Superior temporal gyrus (tissue), 1 donor: ENCODE measurements around the gene LYRM4.

Experiments
- DNase-seq: peaks from one replicate; pipeline ENCODE4 v3.0.0-alpha.2; 2016; ENCODE audit errors: extremely low spot score

Gene LYRM4

GRCh38 chr6:5260661-5261544, at the start of gene LYRM4, which contains the start of gene FARS2:
LYRM4 (minus strand) TSS chr6:5260950; CDS start chr6:5260733, 217 bp downstream.
FARS2 (plus strand) TSS chr6:5261513.
- peak; percentile 88 for DNase-seq

DNA sequence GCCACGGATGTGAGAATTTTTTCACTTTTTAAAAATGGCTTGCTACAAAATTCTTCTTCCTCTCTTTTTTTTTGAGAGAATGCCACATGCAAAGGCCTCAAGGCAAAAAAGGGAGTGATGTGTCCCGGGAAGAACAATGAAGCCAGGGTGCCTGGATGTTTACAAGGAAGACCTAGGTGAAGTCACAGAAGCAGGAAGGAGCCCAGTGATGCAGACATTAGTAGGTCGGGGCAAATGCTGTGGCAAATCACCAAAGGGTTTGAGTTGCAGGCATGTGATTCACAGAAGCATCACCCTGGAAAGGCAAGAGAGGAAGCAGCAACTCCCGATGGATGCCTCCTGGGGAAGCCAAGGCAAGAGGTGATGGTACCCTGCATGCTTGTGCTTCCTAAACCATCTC, 47.3 kb upstream of the LYRM4 start:
- no peak for DNase-seq

- no peak for DNase-seq
These were observed 46.3 kb upstream of the LYRM4 start for GRCh38 chr6:5307058-5307457.

DNA sequence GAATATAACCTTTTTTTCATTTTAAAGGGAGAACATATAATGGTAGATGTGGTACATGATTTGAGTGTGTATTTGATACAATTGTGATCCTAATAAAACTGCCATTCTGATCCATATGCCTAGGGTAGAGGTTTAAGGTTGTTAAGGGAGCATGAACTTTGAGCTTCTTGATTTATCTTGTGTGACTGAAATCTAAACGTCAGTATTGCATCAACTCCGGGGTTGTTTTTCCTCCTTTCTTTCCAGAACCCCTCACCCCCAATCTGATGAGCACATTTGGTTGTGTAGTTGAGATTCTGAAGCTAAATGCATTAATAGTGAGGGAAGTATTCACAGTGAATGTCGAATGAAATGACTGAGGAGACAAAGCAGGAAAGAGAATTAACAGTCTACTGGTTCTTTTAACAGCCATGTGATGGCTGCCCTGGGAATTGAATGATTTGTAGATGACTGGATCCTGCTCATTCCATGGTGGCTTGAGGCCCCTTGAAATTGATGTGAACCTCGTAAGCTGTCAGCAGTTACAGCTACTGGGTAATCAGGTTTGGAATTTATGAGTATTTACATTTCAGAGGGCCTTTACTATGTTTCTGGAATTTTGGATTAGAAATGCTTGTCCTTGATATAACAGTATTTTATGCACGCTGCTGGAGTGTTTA, 45.3 kb upstream of the LYRM4 start:
- DNase-seq, result no peak

GRCh38 chr6:5303682-5304081, 42.9 kb upstream of the LYRM4 start:
- DNase-seq, result no peak

GRCh38 chr6:5302995-5303622, 42.4 kb upstream of the LYRM4 start:
- no peak for DNase-seq

GRCh38 chr6:5302220-5302946, 41.6 kb upstream of the LYRM4 start:
- DNase-seq, result no peak

DNA sequence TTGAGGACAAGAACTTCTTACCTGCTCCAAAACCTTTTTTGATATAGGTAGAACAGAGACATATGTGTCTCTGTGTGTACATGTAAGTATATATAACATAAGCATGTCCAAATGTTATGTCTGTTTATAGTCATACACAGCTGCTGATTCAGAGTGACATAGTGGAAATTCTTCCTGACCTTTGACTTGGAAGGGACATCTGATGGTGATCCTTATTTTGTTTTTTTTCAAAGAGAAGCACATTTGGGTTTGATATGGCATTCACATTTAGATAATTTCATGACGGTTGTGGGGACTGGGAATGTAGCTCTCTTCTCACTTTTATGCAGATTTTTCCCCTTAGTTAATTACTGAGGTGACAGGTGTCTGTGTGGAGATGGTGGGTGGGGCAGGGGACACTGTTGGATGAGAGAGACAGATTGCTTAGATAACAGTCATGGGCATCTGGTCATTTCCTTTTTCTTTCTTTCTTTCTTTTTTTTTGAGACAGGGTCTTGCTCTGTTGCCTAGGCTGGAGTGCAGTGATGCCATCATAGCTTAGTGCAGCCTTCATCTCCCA, 39.5 kb upstream of the LYRM4 start:
- no peak for DNase-seq

- DNase-seq, result no peak
These were observed 34.9 kb upstream of the LYRM4 start for GRCh38 chr6:5295623-5296022.

GRCh38 chr6:5294392-5295211, 33.9 kb upstream of the LYRM4 start:
- DNase-seq, result no peak

GRCh38 chr6:5293692-5294091, 32.9 kb upstream of the LYRM4 start:
- DNase-seq, result no peak

- no peak for DNase-seq
These were observed 31.4 kb upstream of the LYRM4 start for GRCh38 chr6:5292154-5292553.

DNA sequence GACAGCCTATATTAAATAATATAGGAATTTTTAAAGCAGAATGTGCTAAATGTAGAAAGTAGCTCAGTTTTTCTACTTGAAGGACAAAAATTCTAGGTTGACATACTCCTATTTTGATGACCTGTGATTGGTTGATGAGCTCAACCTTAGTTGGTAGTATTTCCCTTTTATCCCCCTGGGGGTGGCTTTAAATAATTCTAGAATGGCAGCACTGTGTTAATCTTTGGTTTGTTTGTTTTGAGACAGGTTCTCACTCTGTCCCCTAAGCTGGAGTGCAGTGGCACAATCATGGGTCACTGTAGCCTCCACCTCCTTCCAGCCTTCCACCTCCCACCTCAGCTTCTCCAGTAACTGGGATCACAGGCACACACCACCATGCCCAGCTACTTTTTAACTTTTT, 29.8 kb upstream of the LYRM4 start:
- no peak for DNase-seq

- no peak for DNase-seq
These were observed 29.3 kb upstream of the LYRM4 start for GRCh38 chr6:5290097-5290496.

- no peak for DNase-seq
These were observed 27.2 kb upstream of the LYRM4 start for GRCh38 chr6:5287966-5288297.

DNA sequence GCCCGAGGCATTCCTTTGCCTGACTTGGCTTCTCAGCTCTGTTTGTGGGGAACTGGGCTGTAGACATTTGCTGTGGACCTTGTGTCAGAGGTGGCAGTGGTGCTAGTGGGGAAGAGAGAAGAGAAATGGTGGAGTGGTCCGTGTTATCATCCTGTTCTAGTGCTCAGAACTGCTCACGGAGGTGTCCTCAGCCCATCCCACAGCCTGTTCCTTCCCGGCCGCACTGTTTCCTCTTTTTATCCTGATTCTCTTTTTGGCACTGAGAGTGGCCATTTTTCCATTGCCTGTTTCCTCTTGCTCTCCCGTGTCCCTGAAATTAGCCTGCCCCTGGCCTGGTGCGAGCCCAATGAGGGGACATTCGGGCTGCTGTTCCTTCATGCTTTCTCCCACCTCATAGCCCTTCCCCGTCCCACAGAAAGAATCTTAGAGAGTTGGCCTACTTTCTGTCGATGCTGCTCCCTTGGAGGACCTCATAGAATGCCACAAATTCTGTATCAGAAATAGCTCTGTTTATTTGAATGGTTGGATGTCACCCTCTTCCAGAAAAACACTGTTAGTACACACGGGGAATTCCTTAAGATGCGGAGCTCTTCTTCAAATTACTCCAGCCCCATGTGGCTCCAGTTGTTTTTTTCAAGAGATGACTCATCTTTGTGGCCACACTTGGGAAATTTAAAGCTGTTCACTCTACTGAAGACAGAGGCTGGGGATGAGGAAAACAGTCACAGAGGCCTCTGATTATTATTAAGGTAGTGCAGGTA, 26.6 kb upstream of the LYRM4 start:
- DNase-seq, result peak; percentile 39

DNA sequence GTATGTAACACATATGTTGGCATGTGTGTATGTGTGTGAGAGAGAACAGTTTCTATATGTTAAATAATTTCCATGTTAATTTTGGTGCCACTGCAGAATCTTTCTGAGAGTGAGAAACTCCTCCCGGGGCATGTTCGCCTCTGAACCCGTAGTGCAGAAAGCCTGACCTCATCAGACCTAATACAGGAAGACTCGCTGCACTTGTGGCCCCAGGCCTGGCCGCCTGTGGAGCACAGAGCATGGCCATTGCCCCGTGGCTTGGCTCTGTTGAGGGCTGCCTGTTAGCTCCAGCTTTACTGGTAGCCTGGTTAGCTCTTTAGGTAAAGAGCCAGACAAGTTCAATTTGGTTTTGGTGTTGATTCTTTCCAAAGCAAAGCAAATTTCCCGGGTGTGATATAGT, 26.0 kb upstream of the LYRM4 start:
- no peak for DNase-seq

GRCh38 chr6:5285526-5285925, 24.8 kb upstream of the LYRM4 start:
- no peak for DNase-seq

DNA sequence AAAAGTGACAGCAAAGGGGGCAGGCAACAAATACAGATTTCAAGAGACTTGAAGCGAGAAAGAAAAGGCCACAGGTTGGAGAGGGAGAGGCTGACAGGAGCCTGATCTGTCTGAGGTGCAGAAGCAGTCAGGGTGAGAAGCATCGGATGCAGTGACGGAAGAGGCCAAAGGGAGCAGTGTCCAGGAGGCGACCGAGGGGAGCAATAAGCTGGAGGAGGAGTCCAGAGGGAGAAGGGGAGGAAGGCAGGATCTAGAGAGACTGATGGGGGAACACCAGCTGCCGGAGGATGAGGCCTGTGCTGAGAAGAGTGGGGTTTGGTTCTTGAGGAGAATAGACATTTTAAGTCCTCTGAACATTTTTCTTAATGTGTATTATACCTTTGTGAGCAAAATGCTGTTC, 24.3 kb upstream of the LYRM4 start:
- no peak for DNase-seq

DNA sequence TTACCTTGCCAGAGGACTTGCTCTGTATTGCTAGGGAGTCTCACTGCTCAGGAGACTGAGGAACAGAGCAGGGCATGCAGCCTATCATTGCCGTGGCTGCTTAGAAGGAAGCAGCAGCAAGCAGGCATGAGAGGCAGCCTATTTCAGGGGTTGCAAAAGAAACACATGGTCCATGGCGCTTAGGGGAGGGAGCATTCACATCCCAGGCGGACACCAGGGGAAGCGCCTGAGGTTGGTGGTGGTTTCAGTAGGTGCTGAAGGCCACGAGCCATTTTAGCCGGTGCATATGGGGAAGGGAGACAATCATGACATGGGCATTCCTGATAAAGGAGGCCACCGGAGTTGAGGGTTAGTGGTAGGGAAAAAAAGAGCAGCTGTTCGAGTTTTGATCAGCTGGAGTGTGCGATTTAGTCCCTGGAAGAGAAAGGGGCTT, 21.5 kb upstream of the LYRM4 start:
- DNase-seq, result no peak
